Neural progenitor cell (in vitro differentiated cells): ENCODE results near the gene C19orf25. TPM values are rescaled to one million over a fixed set of nuclear protein-coding genes. Genes with fewer than 3 reads are reported as not detected.

Source experiments
- DNase-seq: peaks from one replicate; pipeline ENCODE4 v3.0.0-alpha.2; 2016; ENCODE audit warnings: low spot score
- H2AFZ ChIP-seq: fragments of 200-600 bp; sonication (generic); replicated peaks from 2 replicates; pipeline ENCODE4 v1.6.1; 2016; ENCODE audit warnings: antibody characterized with exemption
- H3F3A ChIP-seq: fragments of 200-600 bp; sonication (generic); 2 replicates; pipeline ENCODE4 v1.6.1; 2016; ENCODE audit warnings: antibody characterized with exemption, low read depth
- H3K27ac ChIP-seq: fragments of 200-600 bp; sonication (generic); 2 replicates; pipeline ENCODE4 v1.5.1; 2016; ENCODE audit warnings: mild to moderate bottlenecking
- H3K27me3 ChIP-seq: fragments of 200-600 bp; sonication (generic); 2 replicates; pipeline ENCODE4 v1.6.1; 2016; ENCODE audit warnings: mild to moderate bottlenecking, moderate library complexity
- H3K36me3 ChIP-seq: fragments of 200-600 bp; sonication (generic); 2 replicates; pipeline ENCODE4 v1.5.1; 2016
- H3K4me1 ChIP-seq: fragments of 200-600 bp; sonication (generic); 2 replicates; pipeline ENCODE4 v1.6.1; 2016; ENCODE audit warnings: mixed run types
- H3K4me2 ChIP-seq: fragments of 200-600 bp; sonication (generic); 2 replicates; pipeline ENCODE4 v1.6.1; 2016
- H3K4me3 ChIP-seq: fragments of 200-600 bp; sonication (generic); 2 replicates; pipeline ENCODE4 v1.5.1; 2016
- H3K79me2 ChIP-seq: fragments of 200-600 bp; sonication (generic); 2 replicates; pipeline ENCODE4 v1.6.1; 2016; ENCODE audit warnings: low read depth
- H3K9ac ChIP-seq: fragments of 200-600 bp; sonication (generic); 2 replicates; pipeline ENCODE4 v1.6.1; 2016
- H3K9me3 ChIP-seq: fragments of 200-600 bp; sonication (generic); 2 replicates; pipeline ENCODE4 v1.5.1; 2016; ENCODE audit warnings: low read depth
- H4K20me1 ChIP-seq: fragments of 200-600 bp; sonication (generic); 2 replicates; pipeline ENCODE4 v1.6.1; 2016; ENCODE audit warnings: low read depth
- H3K27ac Mint-ChIP-seq: 3 replicates; pipeline ENCODE4 v1.8.0; 2021; ENCODE audit warnings: mixed read lengths
- H3K27me3 Mint-ChIP-seq: 2 replicates; pipeline ENCODE4 v1.8.0; 2022; ENCODE audit warnings: low read depth, mild to moderate bottlenecking, inconsistent platforms, moderate library complexity, mixed read lengths; ENCODE audit not compliant: insufficient read depth
- H3K36me3 Mint-ChIP-seq: 3 replicates; pipeline ENCODE4 v1.8.0; 2021; ENCODE audit warnings: mixed read lengths
- H3K4me1 Mint-ChIP-seq: 3 replicates; pipeline ENCODE4 v1.8.0; 2021; ENCODE audit warnings: mixed read lengths
- H3K4me3 Mint-ChIP-seq: 3 replicates; pipeline ENCODE4 v1.8.0; 2021; ENCODE audit warnings: mild to moderate bottlenecking, moderate library complexity, mixed read lengths
- H3K9me3 Mint-ChIP-seq: 3 replicates; pipeline ENCODE4 v1.8.0; 2020; ENCODE audit warnings: mixed read lengths
- EZH2 ChIP-seq: fragments of 200-600 bp; sonication (generic); IDR thresholded peaks from 2 replicates; pipeline ENCODE4 v1.6.1; 2017; ENCODE audit warnings: antibody characterized with exemption, mild to moderate bottlenecking, moderate library complexity
- EZH2phosphoT487 ChIP-seq: fragments of 200-600 bp; sonication (generic); IDR thresholded peaks from 2 replicates; pipeline ENCODE4 v1.6.1; 2017; ENCODE audit warnings: antibody characterized with exemption
- total RNA-seq: library from RNA; depleted of rRNA; stranded (reverse); fragments of >200 nt; gene quantifications from 2 replicates; pipeline ENCODE4 v1.2.3, GENCODE V29; 2015; ENCODE audit warnings: low replicate concordance
- TF ChIP-seq, protein P1 (sequence below): fragments of 200-600 bp; sonication (generic); IDR thresholded peaks from 2 replicates; pipeline ENCODE4 v1.5.1; 2017; ENCODE audit warnings: antibody characterized with exemption, mild to moderate bottlenecking

C19orf25 gene
- total RNA-seq, 1 donor from 2014 or later, result 14.4 TPM

GRCh38 chr19:1490311-1491113, 11.5 kb upstream of the C19orf25 start, which contains the start of gene PCSK4:
Gene PCSK4, minus strand, starts transcription at chr19:1490350. Its CDS starts 4 bp downstream, at chr19:1490346.
- Histone ChIP-seq H3K4me3 (peak within 1 kb of the TSS; percentile 64), H3K79me2 (no peaks in the 10 kb centered on the region), H2AFZ (peak within 1 kb of the TSS; percentile 85), H3K36me3 (no peaks in the 10 kb centered on the region), H3K4me1 (peaks cover 12% of the 10 kb centered on the region), H3K27me3 (peaks cover 36% of the 10 kb centered on the region), H3K4me2 (peak within 1 kb of the TSS; percentile 86), H4K20me1 (peaks cover 9% of the 10 kb centered on the region), H3F3A (peaks cover 7% of the 10 kb centered on the region), H3K9ac (no peak within 1 kb of the TSS), H3K27ac (no peak within 1 kb of the TSS), H3K9me3 (no peaks in the 10 kb centered on the region)
- H3K9me3 Mint-ChIP-seq, result no peaks in the 10 kb centered on the region
- peaks cover 17% of the 10 kb centered on the region for H3K4me1 Mint-ChIP-seq
- peak within 1 kb of the TSS; percentile 99 for H3K27ac Mint-ChIP-seq
- peak; percentile 99 for DNase-seq
- H3K4me3 Mint-ChIP-seq, result peak within 1 kb of the TSS; percentile 88
- TF ChIP-seq EZH2 (no peak), EZH2phosphoT487 (no peak)
- TF ChIP-seq, protein P1, sequence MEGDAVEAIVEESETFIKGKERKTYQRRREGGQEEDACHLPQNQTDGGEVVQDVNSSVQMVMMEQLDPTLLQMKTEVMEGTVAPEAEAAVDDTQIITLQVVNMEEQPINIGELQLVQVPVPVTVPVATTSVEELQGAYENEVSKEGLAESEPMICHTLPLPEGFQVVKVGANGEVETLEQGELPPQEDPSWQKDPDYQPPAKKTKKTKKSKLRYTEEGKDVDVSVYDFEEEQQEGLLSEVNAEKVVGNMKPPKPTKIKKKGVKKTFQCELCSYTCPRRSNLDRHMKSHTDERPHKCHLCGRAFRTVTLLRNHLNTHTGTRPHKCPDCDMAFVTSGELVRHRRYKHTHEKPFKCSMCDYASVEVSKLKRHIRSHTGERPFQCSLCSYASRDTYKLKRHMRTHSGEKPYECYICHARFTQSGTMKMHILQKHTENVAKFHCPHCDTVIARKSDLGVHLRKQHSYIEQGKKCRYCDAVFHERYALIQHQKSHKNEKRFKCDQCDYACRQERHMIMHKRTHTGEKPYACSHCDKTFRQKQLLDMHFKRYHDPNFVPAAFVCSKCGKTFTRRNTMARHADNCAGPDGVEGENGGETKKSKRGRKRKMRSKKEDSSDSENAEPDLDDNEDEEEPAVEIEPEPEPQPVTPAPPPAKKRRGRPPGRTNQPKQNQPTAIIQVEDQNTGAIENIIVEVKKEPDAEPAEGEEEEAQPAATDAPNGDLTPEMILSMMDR, result no peak
- no peaks in the 10 kb centered on the region for H3K36me3 Mint-ChIP-seq
- H3K27me3 Mint-ChIP-seq, result peaks cover 7% of the 10 kb centered on the region

DNA sequence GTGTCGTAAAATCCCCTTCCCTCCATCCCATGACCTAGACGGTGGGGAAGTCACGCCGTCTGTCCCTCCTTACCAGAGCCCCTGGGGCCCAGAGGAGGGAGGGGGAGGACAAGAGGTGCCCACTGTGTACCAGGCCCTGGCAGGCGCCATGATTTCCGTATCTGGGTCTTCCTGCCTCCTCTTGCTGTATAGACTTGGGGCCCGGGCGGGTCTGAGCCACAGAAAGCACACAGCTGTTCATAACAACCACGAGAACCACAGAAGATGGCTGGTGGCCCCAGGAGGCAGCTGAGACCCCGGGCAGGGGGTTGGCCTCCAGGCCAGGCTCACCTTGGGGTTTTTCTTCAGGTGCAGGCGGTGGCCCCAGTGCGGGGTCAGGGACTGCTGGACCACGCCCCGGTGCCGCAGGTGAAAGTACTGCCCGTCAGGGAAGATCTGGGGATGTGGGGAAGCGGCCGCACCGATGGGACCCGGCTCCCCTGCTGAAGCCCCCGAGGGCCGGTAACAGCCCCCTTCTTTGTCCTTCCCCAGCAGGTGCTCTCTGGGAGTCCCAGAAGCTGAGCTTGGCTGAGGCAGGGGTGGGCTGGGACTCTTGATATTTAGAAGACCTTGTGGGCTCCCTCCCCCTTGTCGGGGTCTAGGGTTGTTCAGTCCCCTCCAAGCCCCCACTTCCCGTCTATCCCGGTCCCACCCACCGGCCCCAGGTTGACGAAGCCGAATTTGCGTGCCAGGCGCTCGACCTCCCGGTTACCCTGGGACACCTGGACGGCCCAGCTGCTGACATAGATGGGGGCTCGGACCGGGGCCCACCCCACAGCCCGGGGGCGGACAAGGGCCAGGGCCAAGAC, 10.7 kb upstream of the C19orf25 start:
- no peaks in the 10 kb centered on the region for H3K36me3 Mint-ChIP-seq
- peaks cover 12% of the 10 kb centered on the region for H3K4me1 ChIP-seq
- peaks cover 17% of the 10 kb centered on the region for H3K4me1 Mint-ChIP-seq
- no peak for DNase-seq
- peaks cover 36% of the 10 kb centered on the region for H3K27me3 ChIP-seq
- peak overlapping the region; percentile 64 for H3K4me3 ChIP-seq
- H3K27ac Mint-ChIP-seq, result peak overlapping the region; percentile 81
- H3K4me3 Mint-ChIP-seq, result peak overlapping the region; percentile 82
- peaks cover 7% of the 10 kb centered on the region for H3F3A ChIP-seq
- TF ChIP-seq EZH2 (no peak), EZH2phosphoT487 (no peak)
- TF ChIP-seq, protein P1, result no peak
- no peaks in the 10 kb centered on the region for H3K79me2 ChIP-seq
- no peaks in the 10 kb centered on the region for H3K9me3 Mint-ChIP-seq
- no peaks in the 10 kb centered on the region for H3K36me3 ChIP-seq
- H3K27me3 Mint-ChIP-seq, result peaks cover 9% of the 10 kb centered on the region
- H4K20me1 ChIP-seq, result peaks cover 9% of the 10 kb centered on the region
- H3K9me3 ChIP-seq, result no peaks in the 10 kb centered on the region
- no peak overlapping the region for H3K9ac ChIP-seq
- H2AFZ ChIP-seq, result peak overlapping the region; percentile 85
- no peak overlapping the region for H3K27ac ChIP-seq
- peak overlapping the region; percentile 81 for H3K4me2 ChIP-seq

DNA sequence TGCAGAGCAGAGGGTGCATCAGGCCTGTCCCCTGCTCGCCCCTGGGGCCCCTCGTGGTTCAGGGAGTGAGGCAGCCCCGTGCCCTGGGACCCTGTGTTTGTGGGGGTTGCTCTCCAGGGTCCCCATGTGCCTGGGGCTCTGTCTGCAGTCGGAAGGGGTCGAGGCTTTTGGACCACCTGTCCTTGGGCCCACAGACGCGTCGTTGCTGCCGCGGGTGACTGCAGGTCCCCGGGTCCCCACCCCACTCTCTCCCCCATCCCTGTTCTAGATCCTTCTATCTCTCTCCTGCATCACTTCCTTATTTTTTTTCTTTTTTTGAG, 9.2 kb upstream of the C19orf25 start:
- H3K27ac Mint-ChIP-seq, result no peak overlapping the region
- Histone ChIP-seq H3K36me3 (no peaks in the 10 kb centered on the region), H3K79me2 (no peaks in the 10 kb centered on the region), H3K4me2 (no peak overlapping the region), H3K4me3 (no peak overlapping the region), H3K27me3 (peaks cover 23% of the 10 kb centered on the region), H4K20me1 (peaks cover 9% of the 10 kb centered on the region), H3K9me3 (no peaks in the 10 kb centered on the region), H3F3A (peaks cover 4% of the 10 kb centered on the region), H3K27ac (no peak overlapping the region), H2AFZ (no peak overlapping the region), H3K4me1 (peaks cover 12% of the 10 kb centered on the region), H3K9ac (no peak overlapping the region)
- no peaks in the 10 kb centered on the region for H3K9me3 Mint-ChIP-seq
- peaks cover 4% of the 10 kb centered on the region for H3K27me3 Mint-ChIP-seq
- no peak for DNase-seq
- no peak overlapping the region for H3K4me3 Mint-ChIP-seq
- TF ChIP-seq EZH2phosphoT487, result no peak
- TF ChIP-seq, protein P1, result no peak
- TF ChIP-seq EZH2, result no peak
- peaks cover 17% of the 10 kb centered on the region for H3K4me1 Mint-ChIP-seq
- H3K36me3 Mint-ChIP-seq, result no peaks in the 10 kb centered on the region
